Activated CD4-positive, alpha-beta memory T cell treated with anti-CD3 and anti-CD28 coated beads for 36 hours (primary cell): ENCODE measurements around the gene EIF1B. TPM values are rescaled to one million over a fixed set of nuclear protein-coding genes. Genes with fewer than 3 reads are reported as not detected.

ENCODE experiments used
- CTCF ChIA-PET: fragments of 350-600 bp; sonication (Branson Sonifier 250); formaldehyde crosslinking; loops from one replicate; lab custom pipeline; 2021; ENCODE audit warnings: antibody characterized with exemption, inconsistent platforms; lab: Charles Lee
- POLR2A ChIA-PET: fragments of 350-600 bp; sonication (Branson Sonifier 250); formaldehyde crosslinking; loops from one replicate; lab custom pipeline; 2021; ENCODE audit warnings: antibody characterized with exemption; lab: Charles Lee
- DNase-seq: peaks from one replicate; pipeline ENCODE4 v3.0.0-alpha.2; 2020
- H3K27ac Mint-ChIP-seq: one replicate; pipeline ENCODE4 v1.8.0; 2021; ENCODE audit warnings: mixed read lengths
- H3K27me3 Mint-ChIP-seq: one replicate; pipeline ENCODE4 v1.8.0; 2021; ENCODE audit warnings: mixed read lengths
- H3K36me3 Mint-ChIP-seq: one replicate; pipeline ENCODE4 v1.8.0; 2021; ENCODE audit warnings: mixed read lengths
- H3K4me1 Mint-ChIP-seq: one replicate; pipeline ENCODE4 v1.8.0; 2021; ENCODE audit warnings: low read depth, mixed read lengths
- H3K4me3 Mint-ChIP-seq: one replicate; pipeline ENCODE4 v1.8.0; 2021; ENCODE audit warnings: mild to moderate bottlenecking, mixed read lengths
- H3K9me3 Mint-ChIP-seq: one replicate; pipeline ENCODE4 v1.8.0; 2021; ENCODE audit warnings: mixed read lengths
- intact Hi-C: fragments of 100-400 bp; cut with micrococcal nuclease; formaldehyde crosslinking; loops from one replicate; pipeline ENCODE4 v1.15.1; 2023
- total RNA-seq, 2 experiments: library from RNA; stranded (reverse); gene quantifications; one replicate each; pipeline ENCODE4 v1.2.3, GENCODE V29; 2021

Gene EIF1B
- total RNA-seq, 2 experiments from 2014 or later, result 48.6 to 51.0 TPM

GRCh38 chr3:40310705-40311104 lies 1.2 kb downstream of the EIF1B start:
- peak overlapping the region; percentile 97 for H3K27ac Mint-ChIP-seq
- intact Hi-C loops, result loop anchor here (5.0 to 10.0 kb wide), 2 partner anchors 596 to 887 kb away; partner anchors contain the start of gene CTNNB1
- CTCF ChIA-PET, result interaction anchor here (1.0 to 2.1 kb wide), 4 partner anchors 16 to 214 kb away, joined by 3 to 5 read pairs (median 4); partner anchors contain the start of gene ZNF621
- peaks cover 23% of the 10 kb centered on the region for H3K4me1 Mint-ChIP-seq
- POLR2A ChIA-PET, result interaction anchor here (0.9 kb wide), 1 partner anchor 147 kb away, joined by 3 read pairs; the partner anchor contains the start of gene RPL14
- H3K9me3 Mint-ChIP-seq, result no peaks in the 10 kb centered on the region
- peak overlapping the region; percentile 96 for H3K4me3 Mint-ChIP-seq
- H3K36me3 Mint-ChIP-seq, result peaks cover 27% of the 10 kb centered on the region
- no peak for DNase-seq
- H3K27me3 Mint-ChIP-seq, result no peaks in the 10 kb centered on the region

- H3K4me1 Mint-ChIP-seq, result peaks cover 23% of the 10 kb centered on the region
- ChIA-PET CTCF (interaction anchor here (0.6 to 6.4 kb wide), 3 partner anchors 14 to 272 kb away, joined by 3 to 183 read pairs (median 4); no protein-coding TSS in a partner anchor), POLR2A (no interaction called here)
- no peaks in the 10 kb centered on the region for H3K9me3 Mint-ChIP-seq
- intact Hi-C loops, result loop anchor here (5.0 to 10.0 kb wide), 2 partner anchors 598 to 885 kb away; partner anchors contain the start of gene CTNNB1
- peaks cover 27% of the 10 kb centered on the region for H3K36me3 Mint-ChIP-seq
- no peak for DNase-seq
- no peak overlapping the region for H3K4me3 Mint-ChIP-seq
- H3K27me3 Mint-ChIP-seq, result no peaks in the 10 kb centered on the region
- H3K27ac Mint-ChIP-seq, result peak overlapping the region; percentile 36
Measured at GRCh38 chr3:40312661-40313226, 3.2 kb downstream of the EIF1B start.

DNA sequence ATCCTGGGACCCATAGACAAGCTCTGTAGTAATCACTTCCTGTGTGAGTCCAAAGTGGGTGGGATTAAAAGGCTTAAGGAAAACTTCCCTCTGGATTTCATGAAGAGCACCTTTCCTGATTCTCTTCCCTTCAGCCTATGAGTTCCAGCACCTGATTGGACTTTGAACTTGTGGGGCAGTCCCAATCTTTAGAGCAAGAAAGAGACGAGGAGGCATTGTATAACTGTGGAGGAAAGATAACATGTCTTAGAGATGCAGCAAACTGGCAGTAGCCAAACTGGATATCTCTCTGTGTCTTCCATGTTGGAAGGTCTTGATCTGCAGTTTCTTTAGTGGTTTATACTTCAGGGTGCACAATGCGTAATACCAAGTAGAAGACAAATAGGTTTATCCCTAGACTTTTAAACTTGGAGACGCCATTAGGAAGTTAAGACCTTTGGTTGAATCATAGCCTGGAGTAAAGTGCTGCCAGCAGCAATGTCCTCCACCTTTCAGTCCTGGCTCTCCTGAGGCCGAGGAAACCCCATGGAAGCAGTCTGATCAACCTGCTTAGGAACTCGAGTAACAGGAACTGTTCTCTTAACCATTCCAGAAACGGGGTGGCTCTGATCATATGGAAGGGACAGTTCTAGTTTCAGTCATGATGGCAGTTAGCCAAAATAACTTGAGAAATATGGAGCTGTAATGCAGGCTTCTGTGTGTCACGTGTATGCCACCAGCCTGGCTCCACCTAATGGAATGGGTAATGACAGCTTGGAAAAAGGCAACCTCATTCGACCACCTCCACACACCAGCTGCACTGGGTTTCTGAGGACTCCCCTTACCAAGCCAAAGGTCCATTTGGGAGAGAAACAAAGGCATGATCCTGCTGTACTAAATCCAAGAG lies 4.7 kb downstream of the EIF1B start:
- POLR2A ChIA-PET, result no interaction called here
- H3K9me3 Mint-ChIP-seq, result no peaks in the 10 kb centered on the region
- H3K4me3 Mint-ChIP-seq, result no peak overlapping the region
- peak overlapping the region; percentile 38 for H3K27ac Mint-ChIP-seq
- H3K27me3 Mint-ChIP-seq, result no peaks in the 10 kb centered on the region
- peaks cover 27% of the 10 kb centered on the region for H3K36me3 Mint-ChIP-seq
- DNase-seq, result no peak
- CTCF ChIA-PET, result interaction anchor here (6.4 kb wide), 1 partner anchor 124 kb away, joined by 183 read pairs; no protein-coding TSS in a partner anchor
- peaks cover 18% of the 10 kb centered on the region for H3K4me1 Mint-ChIP-seq
- intact Hi-C loops, result loop anchor here (5.0 to 10.0 kb wide), 2 partner anchors 599 to 883 kb away; partner anchors contain the start of gene CTNNB1

GRCh38 chr3:40317061-40317855 lies 7.8 kb downstream of the EIF1B start:
- Mint-ChIP-seq H3K4me3 (no peak overlapping the region), H3K4me1 (peaks cover 4% of the 10 kb centered on the region), H3K27ac (no peak overlapping the region), H3K36me3 (peaks cover 12% of the 10 kb centered on the region), H3K27me3 (no peaks in the 10 kb centered on the region), H3K9me3 (no peaks in the 10 kb centered on the region)
- DNase-seq, result peak; percentile 31
- POLR2A ChIA-PET, result no interaction called here
- intact Hi-C loops, result loop anchor here (1.0 to 10.0 kb wide), 2 partner anchors 125 to 602 kb away; no protein-coding TSS in a partner anchor
- CTCF ChIA-PET, result interaction anchor here (0.6 to 6.4 kb wide), 24 partner anchors 9 to 868 kb away, joined by 3 to 183 read pairs (median 4); no protein-coding TSS in a partner anchor

GRCh38 chr3:40321818-40322217 lies 12.3 kb downstream of the EIF1B start:
- Mint-ChIP-seq H3K36me3 (no peaks in the 10 kb centered on the region), H3K27me3 (peaks cover 9% of the 10 kb centered on the region), H3K9me3 (no peaks in the 10 kb centered on the region), H3K4me1 (no peaks in the 10 kb centered on the region), H3K4me3 (no peak overlapping the region), H3K27ac (no peak overlapping the region)
- CTCF ChIA-PET, result interaction anchor here (0.7 to 3.2 kb wide), 3 partner anchors 13 to 130 kb away, joined by 4 to 13 read pairs (median 5); no protein-coding TSS in a partner anchor
- intact Hi-C loops, result no loop called here
- POLR2A ChIA-PET, result no interaction called here
- DNase-seq, result peak; percentile 16

GRCh38 chr3:40323946-40324345 lies 14.4 kb downstream of the EIF1B start:
- DNase-seq, result no peak
- ChIA-PET POLR2A (no interaction called here), CTCF (no interaction called here)
- Mint-ChIP-seq H3K4me3 (no peak overlapping the region), H3K27me3 (peaks cover 9% of the 10 kb centered on the region), H3K9me3 (no peaks in the 10 kb centered on the region), H3K27ac (no peak overlapping the region), H3K4me1 (peaks cover 3% of the 10 kb centered on the region), H3K36me3 (no peaks in the 10 kb centered on the region)
- intact Hi-C loops, result no loop called here

DNA sequence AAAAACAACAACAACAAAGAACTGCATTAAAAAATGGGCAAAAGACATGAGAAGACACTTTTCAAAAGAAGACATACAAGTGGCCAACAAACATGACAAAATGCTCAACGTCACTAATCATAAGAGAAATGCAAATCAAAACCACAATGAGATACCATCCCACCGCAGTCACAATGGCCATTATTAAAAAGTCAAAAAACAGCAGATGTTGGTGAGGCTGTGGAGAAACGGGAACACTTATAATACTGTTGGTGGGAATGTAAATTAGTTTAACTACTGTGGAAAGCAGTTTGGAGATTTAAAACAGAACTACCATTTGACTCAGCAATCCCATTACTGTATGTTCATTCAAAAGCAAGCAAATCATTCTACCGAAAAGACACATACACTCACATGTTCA lies 15.1 kb downstream of the EIF1B start:
- Mint-ChIP-seq H3K4me3 (no peak overlapping the region), H3K27ac (no peak overlapping the region), H3K36me3 (no peaks in the 10 kb centered on the region), H3K4me1 (peaks cover 3% of the 10 kb centered on the region), H3K27me3 (peaks cover 9% of the 10 kb centered on the region), H3K9me3 (no peaks in the 10 kb centered on the region)
- ChIA-PET POLR2A (no interaction called here), CTCF (no interaction called here)
- intact Hi-C loops, result no loop called here
- DNase-seq, result no peak

GRCh38 chr3:40325465-40325864 lies 16.0 kb downstream of the EIF1B start:
- Mint-ChIP-seq H3K36me3 (no peaks in the 10 kb centered on the region), H3K27me3 (peaks cover 9% of the 10 kb centered on the region), H3K27ac (no peak overlapping the region), H3K9me3 (no peaks in the 10 kb centered on the region), H3K4me1 (peaks cover 3% of the 10 kb centered on the region), H3K4me3 (no peak overlapping the region)
- ChIA-PET POLR2A (no interaction called here), CTCF (interaction anchor here (2.1 kb wide), 1 partner anchor 9 kb away, joined by 9 read pairs; no protein-coding TSS in a partner anchor)
- intact Hi-C loops, result no loop called here
- no peak for DNase-seq

- no peak overlapping the region for H3K4me3 Mint-ChIP-seq
- peaks cover 3% of the 10 kb centered on the region for H3K4me1 Mint-ChIP-seq
- peaks cover 9% of the 10 kb centered on the region for H3K27me3 Mint-ChIP-seq
- CTCF ChIA-PET, result interaction anchor here (0.6 to 2.3 kb wide), 9 partner anchors 149 to 1863 kb away, joined by 3 to 10 read pairs (median 4); no protein-coding TSS in a partner anchor
- H3K27ac Mint-ChIP-seq, result no peak overlapping the region
- no peak for DNase-seq
- POLR2A ChIA-PET, result no interaction called here
- H3K9me3 Mint-ChIP-seq, result no peaks in the 10 kb centered on the region
- intact Hi-C loops, result no loop called here
- no peaks in the 10 kb centered on the region for H3K36me3 Mint-ChIP-seq
Measured at GRCh38 chr3:40328374-40328773, 18.9 kb downstream of the EIF1B start.

GRCh38 chr3:40329071-40329470 lies 19.6 kb downstream of the EIF1B start:
- no peak for DNase-seq
- no peak overlapping the region for H3K27ac Mint-ChIP-seq
- intact Hi-C loops, result no loop called here
- CTCF ChIA-PET, result interaction anchor here (0.6 to 2.3 kb wide), 9 partner anchors 137 to 1770 kb away, joined by 3 to 10 read pairs (median 4); no protein-coding TSS in a partner anchor
- H3K4me3 Mint-ChIP-seq, result no peak overlapping the region
- no peaks in the 10 kb centered on the region for H3K9me3 Mint-ChIP-seq
- no peaks in the 10 kb centered on the region for H3K36me3 Mint-ChIP-seq
- H3K27me3 Mint-ChIP-seq, result peaks cover 8% of the 10 kb centered on the region
- H3K4me1 Mint-ChIP-seq, result peaks cover 3% of the 10 kb centered on the region
- POLR2A ChIA-PET, result no interaction called here

DNA sequence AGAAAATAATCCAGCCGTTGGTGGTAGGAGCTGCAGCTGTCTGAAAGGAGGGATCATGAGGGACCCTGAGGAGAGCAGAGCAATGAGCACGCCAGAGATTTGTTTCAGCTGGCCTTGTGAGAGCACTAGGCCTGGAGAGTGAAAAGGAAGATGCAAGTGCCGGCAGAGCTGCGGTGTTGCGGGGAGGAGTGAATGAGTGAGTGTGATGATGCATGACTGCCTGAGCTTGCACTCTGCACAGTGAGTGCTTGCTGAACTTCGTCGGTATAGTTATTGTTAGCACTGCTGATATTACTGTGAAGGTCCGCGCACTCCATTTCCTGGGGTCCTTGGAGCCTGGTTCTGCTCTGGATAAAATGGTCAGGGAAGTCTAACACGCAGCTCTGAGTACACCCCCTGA lies 23.2 kb downstream of the EIF1B start:
- Mint-ChIP-seq H3K27ac (no peak overlapping the region), H3K27me3 (no peaks in the 10 kb centered on the region), H3K4me3 (no peak overlapping the region), H3K9me3 (no peaks in the 10 kb centered on the region), H3K36me3 (no peaks in the 10 kb centered on the region), H3K4me1 (peaks cover 16% of the 10 kb centered on the region)
- POLR2A ChIA-PET, result no interaction called here
- intact Hi-C loops, result loop anchor here (10.0 kb wide), 1 partner anchor 1762 kb away; the partner anchor contains the start of gene TRAK1
- DNase-seq, result no peak
- CTCF ChIA-PET, result interaction anchor here (3.2 kb wide), 1 partner anchor 15 kb away, joined by 12 read pairs; no protein-coding TSS in a partner anchor
